SK-N-SH treated with all-trans-retinoic acid at 6 μM for 48 hours (cell line): ENCODE data around the gene TEDC2.

Experiments used
- ATAC-seq: fragments of 200-7000 bp; cut with Tn5 transposase; 3 replicates; pipeline ENCODE4 v1.9.1; 2020; ENCODE audit warnings: mild to moderate bottlenecking, moderate library complexity
- ARNTL ChIP-seq: fragments of 450-650 bp; formaldehyde crosslinking; IDR thresholded peaks from 2 replicates; pipeline ENCODE4 v1.5.0; 2020; ENCODE audit warnings: low read depth, mild to moderate bottlenecking, moderate library complexity, borderline replicate concordance
- BACH2 ChIP-seq: fragments of 250-450 bp; sonication (Bioruptor Pico); IDR thresholded peaks from 2 replicates; pipeline ENCODE4 v1.9.0; 2021; ENCODE audit warnings: mild to moderate bottlenecking, borderline replicate concordance
- CREB5 ChIP-seq: fragments of 250-450 bp; sonication (Bioruptor Pico); IDR thresholded peaks from 2 replicates; pipeline ENCODE4 v1.5.1; 2020; ENCODE audit warnings: low read depth, mild to moderate bottlenecking, moderate library complexity
- CSDC2 ChIP-seq: fragments of 250-450 bp; sonication (Bioruptor Pico); IDR thresholded peaks from 2 replicates; pipeline ENCODE4 v1.5.0; 2020; ENCODE audit warnings: mild to moderate bottlenecking, moderate library complexity
- CSRNP3 ChIP-seq: fragments of 250-450 bp; sonication (Bioruptor Pico); IDR thresholded peaks from 2 replicates; pipeline ENCODE4 v1.5.1; 2021; ENCODE audit warnings: mild to moderate bottlenecking, moderate library complexity
- ESRRG ChIP-seq: fragments of 250-450 bp; sonication (Bioruptor Pico); IDR thresholded peaks from 2 replicates; pipeline ENCODE4 v1.6.1; 2021; ENCODE audit warnings: mild to moderate bottlenecking
- GLIS3 ChIP-seq: fragments of 250-450 bp; sonication (Bioruptor Pico); IDR thresholded peaks from 2 replicates; pipeline ENCODE4 v1.5.0; 2020; ENCODE audit warnings: mild to moderate bottlenecking, moderate library complexity
- ISL1 ChIP-seq: fragments of 250-450 bp; sonication (Bioruptor Pico); IDR thresholded peaks from 2 replicates; pipeline ENCODE4 v2.1.2; 2022; ENCODE audit warnings: mild to moderate bottlenecking, moderate library complexity
- OSR1 ChIP-seq: fragments of 250-450 bp; sonication (Bioruptor Pico); IDR thresholded peaks from 2 replicates; pipeline ENCODE4 v1.8.0; 2022; ENCODE audit warnings: moderate library complexity, mild to moderate bottlenecking, inconsistent platforms
- RARB ChIP-seq: fragments of 250-450 bp; sonication (Bioruptor Pico); IDR thresholded peaks from 2 replicates; pipeline ENCODE4 v1.8.0; 2021; ENCODE audit warnings: mild to moderate bottlenecking, moderate library complexity
- SNAI2 ChIP-seq: fragments of 250-450 bp; sonication (Bioruptor Pico); IDR thresholded peaks from 2 replicates; pipeline ENCODE4 v1.5.0; 2020; ENCODE audit warnings: mild to moderate bottlenecking, moderate library complexity
- TCF4 ChIP-seq: fragments of 250-450 bp; sonication (Bioruptor Pico); IDR thresholded peaks from 2 replicates; pipeline ENCODE4 v1.8.0; 2021; ENCODE audit warnings: mild to moderate bottlenecking, moderate library complexity, borderline replicate concordance
- TOX ChIP-seq: fragments of 250-450 bp; sonication (Bioruptor Pico); IDR thresholded peaks from 2 replicates; pipeline ENCODE4 v1.8.0; 2021; ENCODE audit warnings: mild to moderate bottlenecking, moderate library complexity, borderline replicate concordance
- ZC3H10 ChIP-seq: fragments of 250-450 bp; sonication (Bioruptor Pico); IDR thresholded peaks from 2 replicates; pipeline ENCODE4 v1.5.1; 2021; ENCODE audit warnings: mild to moderate bottlenecking, moderate library complexity
- ZFP3 ChIP-seq: fragments of 250-450 bp; sonication (Bioruptor Pico); IDR thresholded peaks from 2 replicates; pipeline ENCODE4 v1.5.0; 2020; ENCODE audit warnings: mild to moderate bottlenecking, moderate library complexity
- ZFP30 ChIP-seq: fragments of 450-650 bp; formaldehyde crosslinking; IDR thresholded peaks from 2 replicates; pipeline ENCODE4 v1.5.0; 2022; ENCODE audit warnings: mild to moderate bottlenecking, moderate library complexity
- ZNF565 ChIP-seq: fragments of 450-650 bp; formaldehyde crosslinking; conservative IDR thresholded peaks from 2 replicates; pipeline ENCODE4 v1.5.0; 2020; ENCODE audit warnings: low read depth, mild to moderate bottlenecking, moderate library complexity
- ZNF70 ChIP-seq: fragments of 450-650 bp; formaldehyde crosslinking; IDR thresholded peaks from 2 replicates; pipeline ENCODE4 v1.5.0; 2020; ENCODE audit warnings: mild to moderate bottlenecking, moderate library complexity
- ZNF8 ChIP-seq: fragments of 450-650 bp; formaldehyde crosslinking; IDR thresholded peaks from 2 replicates; pipeline ENCODE4 v1.5.0; 2020; ENCODE audit warnings: mild to moderate bottlenecking, moderate library complexity
- TF ChIP-seq, protein P1 (sequence below): fragments of 250-450 bp; sonication (Bioruptor Pico); IDR thresholded peaks from 2 replicates; pipeline ENCODE4 v1.8.0; 2021; ENCODE audit warnings: low read depth, mild to moderate bottlenecking, moderate library complexity, borderline replicate concordance
- TF ChIP-seq, protein P2 (sequence below): fragments of 250-450 bp; sonication (Bioruptor Pico); IDR thresholded peaks from 2 replicates; pipeline ENCODE4 v1.8.0; 2020; ENCODE audit warnings: mild to moderate bottlenecking, moderate library complexity, borderline replicate concordance
- TF ChIP-seq, protein P3 (sequence below): fragments of 250-450 bp; sonication (Bioruptor Pico); IDR thresholded peaks from 2 replicates; pipeline ENCODE4 v1.5.0; 2020; ENCODE audit warnings: mild to moderate bottlenecking, moderate library complexity

Gene TEDC2

GRCh38 chr16:2464333-2464732 is 4.4 kb downstream of the TEDC2 start:
- no peak for ATAC-seq
- TF ChIP-seq, protein P1, sequence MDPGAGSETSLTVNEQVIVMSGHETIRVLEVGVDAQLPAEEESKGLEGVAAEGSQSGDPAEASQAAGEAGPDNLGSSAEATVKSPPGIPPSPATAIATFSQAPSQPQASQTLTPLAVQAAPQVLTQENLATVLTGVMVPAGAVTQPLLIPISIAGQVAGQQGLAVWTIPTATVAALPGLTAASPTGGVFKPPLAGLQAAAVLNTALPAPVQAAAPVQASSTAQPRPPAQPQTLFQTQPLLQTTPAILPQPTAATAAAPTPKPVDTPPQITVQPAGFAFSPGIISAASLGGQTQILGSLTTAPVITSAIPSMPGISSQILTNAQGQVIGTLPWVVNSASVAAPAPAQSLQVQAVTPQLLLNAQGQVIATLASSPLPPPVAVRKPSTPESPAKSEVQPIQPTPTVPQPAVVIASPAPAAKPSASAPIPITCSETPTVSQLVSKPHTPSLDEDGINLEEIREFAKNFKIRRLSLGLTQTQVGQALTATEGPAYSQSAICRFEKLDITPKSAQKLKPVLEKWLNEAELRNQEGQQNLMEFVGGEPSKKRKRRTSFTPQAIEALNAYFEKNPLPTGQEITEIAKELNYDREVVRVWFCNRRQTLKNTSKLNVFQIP: no peak
- no peak for TF ChIP-seq GLIS3 (CRISPR knock-in tag)
- TF ChIP-seq ZNF565 (CRISPR knock-in tag): no peak
- TF ChIP-seq TCF4 (CRISPR knock-in tag): no peak
- no peak for TF ChIP-seq RARB
- no peak for TF ChIP-seq ZC3H10 (CRISPR knock-in tag)
- TF ChIP-seq ZNF70 (CRISPR knock-in tag): no peak
- no peak for TF ChIP-seq ESRRG
- TF ChIP-seq, protein P2, sequence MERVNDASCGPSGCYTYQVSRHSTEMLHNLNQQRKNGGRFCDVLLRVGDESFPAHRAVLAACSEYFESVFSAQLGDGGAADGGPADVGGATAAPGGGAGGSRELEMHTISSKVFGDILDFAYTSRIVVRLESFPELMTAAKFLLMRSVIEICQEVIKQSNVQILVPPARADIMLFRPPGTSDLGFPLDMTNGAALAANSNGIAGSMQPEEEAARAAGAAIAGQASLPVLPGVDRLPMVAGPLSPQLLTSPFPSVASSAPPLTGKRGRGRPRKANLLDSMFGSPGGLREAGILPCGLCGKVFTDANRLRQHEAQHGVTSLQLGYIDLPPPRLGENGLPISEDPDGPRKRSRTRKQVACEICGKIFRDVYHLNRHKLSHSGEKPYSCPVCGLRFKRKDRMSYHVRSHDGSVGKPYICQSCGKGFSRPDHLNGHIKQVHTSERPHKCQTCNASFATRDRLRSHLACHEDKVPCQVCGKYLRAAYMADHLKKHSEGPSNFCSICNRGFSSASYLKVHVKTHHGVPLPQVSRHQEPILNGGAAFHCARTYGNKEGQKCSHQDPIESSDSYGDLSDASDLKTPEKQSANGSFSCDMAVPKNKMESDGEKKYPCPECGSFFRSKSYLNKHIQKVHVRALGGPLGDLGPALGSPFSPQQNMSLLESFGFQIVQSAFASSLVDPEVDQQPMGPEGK: no peak

GRCh38 chr16:2465653-2466415 is 5.9 kb downstream of the TEDC2 start:
- ATAC-seq: no peak
- no peak for TF ChIP-seq CSDC2 (CRISPR knock-in tag)
- no peak for TF ChIP-seq SNAI2 (CRISPR knock-in tag)
- TF ChIP-seq GLIS3 (CRISPR knock-in tag): no peak
- TF ChIP-seq, protein P1: no peak
- no peak for TF ChIP-seq ZNF70 (CRISPR knock-in tag)
- TF ChIP-seq ISL1 (CRISPR knock-in tag): no peak
- no peak for TF ChIP-seq TOX
- TF ChIP-seq ZNF8 (CRISPR knock-in tag): no peak
- TF ChIP-seq CREB5 (CRISPR knock-in tag): no peak
- TF ChIP-seq, protein P3, sequence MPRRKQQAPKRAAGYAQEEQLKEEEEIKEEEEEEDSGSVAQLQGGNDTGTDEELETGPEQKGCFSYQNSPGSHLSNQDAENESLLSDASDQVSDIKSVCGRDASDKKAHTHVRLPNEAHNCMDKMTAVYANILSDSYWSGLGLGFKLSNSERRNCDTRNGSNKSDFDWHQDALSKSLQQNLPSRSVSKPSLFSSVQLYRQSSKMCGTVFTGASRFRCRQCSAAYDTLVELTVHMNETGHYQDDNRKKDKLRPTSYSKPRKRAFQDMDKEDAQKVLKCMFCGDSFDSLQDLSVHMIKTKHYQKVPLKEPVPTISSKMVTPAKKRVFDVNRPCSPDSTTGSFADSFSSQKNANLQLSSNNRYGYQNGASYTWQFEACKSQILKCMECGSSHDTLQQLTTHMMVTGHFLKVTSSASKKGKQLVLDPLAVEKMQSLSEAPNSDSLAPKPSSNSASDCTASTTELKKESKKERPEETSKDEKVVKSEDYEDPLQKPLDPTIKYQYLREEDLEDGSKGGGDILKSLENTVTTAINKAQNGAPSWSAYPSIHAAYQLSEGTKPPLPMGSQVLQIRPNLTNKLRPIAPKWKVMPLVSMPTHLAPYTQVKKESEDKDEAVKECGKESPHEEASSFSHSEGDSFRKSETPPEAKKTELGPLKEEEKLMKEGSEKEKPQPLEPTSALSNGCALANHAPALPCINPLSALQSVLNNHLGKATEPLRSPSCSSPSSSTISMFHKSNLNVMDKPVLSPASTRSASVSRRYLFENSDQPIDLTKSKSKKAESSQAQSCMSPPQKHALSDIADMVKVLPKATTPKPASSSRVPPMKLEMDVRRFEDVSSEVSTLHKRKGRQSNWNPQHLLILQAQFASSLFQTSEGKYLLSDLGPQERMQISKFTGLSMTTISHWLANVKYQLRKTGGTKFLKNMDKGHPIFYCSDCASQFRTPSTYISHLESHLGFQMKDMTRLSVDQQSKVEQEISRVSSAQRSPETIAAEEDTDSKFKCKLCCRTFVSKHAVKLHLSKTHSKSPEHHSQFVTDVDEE: no peak
- TF ChIP-seq ARNTL (CRISPR knock-in tag): no peak
- no peak for TF ChIP-seq ZFP30
- no peak for TF ChIP-seq RARB
- no peak for TF ChIP-seq OSR1 (CRISPR knock-in tag)
- TF ChIP-seq ZC3H10 (CRISPR knock-in tag): no peak
- TF ChIP-seq BACH2: no peak
- no peak for TF ChIP-seq ZFP3
- TF ChIP-seq CSRNP3: no peak
- TF ChIP-seq ESRRG: no peak
